Sigmoid colon (tissue), 4 donors: ENCODE data around the gene FAM98C.

Experiments
- CTCF ChIP-seq, 4 experiments: fragments of 450-650 bp in 3 of 4; fragments of 200-600 bp in 1 of 4; IDR thresholded peaks; one replicate each; pipeline ENCODE4 v1.5.1; 2016 to 2019; ENCODE audit warnings: antibody characterized with exemption in 4 of 4, mild to moderate bottlenecking in 3 of 4, moderate library complexity in 2 of 4
- POLR2A ChIP-seq, 2 donors: fragments of 450-650 bp; IDR thresholded peaks; one replicate each; pipeline ENCODE4 v1.6.1; 2016; ENCODE audit warnings: antibody characterized with exemption in 2 of 2, mild to moderate bottlenecking in 2 of 2, moderate library complexity in 2 of 2
- POLR2AphosphoS5 ChIP-seq, 4 donors: sonication (generic); formaldehyde crosslinking; IDR thresholded peaks; one replicate each; pipeline ENCODE4 v1.6.1; 2017; ENCODE audit warnings: antibody characterized with exemption in 4 of 4

GRCh38 chr19:38385804-38386257 lies 17.1 kb upstream of the FAM98C start:
- TF ChIP-seq POLR2AphosphoS5 (IDR thresholded peaks at IDR 0.05) (no peak), CTCF (IDR thresholded peaks at IDR 0.05) (no peak), POLR2A (IDR thresholded peaks at IDR 0.05) (no peak)
